BE2C (cell line): ENCODE measurements around the gene DPF3.

ENCODE experiments used
- DNase-seq: peaks from one replicate; pipeline ENCODE4 v3.0.0-alpha.2; 2020
- H3K27me3 ChIP-seq: fragments of 250-450 bp; sonication (Bioruptor Pico); 2 replicates; pipeline ENCODE4 v1.5.1; 2020; ENCODE audit warnings: mild to moderate bottlenecking
- H3K36me3 ChIP-seq: fragments of 250-450 bp; sonication (Bioruptor Pico); 2 replicates; pipeline ENCODE4 v1.5.1; 2020; ENCODE audit warnings: mild to moderate bottlenecking
- H3K4me1 ChIP-seq: fragments of 250-450 bp; sonication (Bioruptor Pico); 2 replicates; pipeline ENCODE4 v1.5.1; 2020
- H3K4me3 ChIP-seq: 2 replicates; pipeline ENCODE4 v1.5.1; 2011; ENCODE audit warnings: low read depth, low read length
- H3K9me3 ChIP-seq: fragments of 250-450 bp; sonication (Bioruptor Pico); 2 replicates; pipeline ENCODE4 v1.5.1; 2020
- CTCF ChIP-seq: IDR thresholded peaks from 2 replicates; pipeline ENCODE4 v1.5.1; 2012; ENCODE audit warnings: mild to moderate bottlenecking, low read depth, low read length

DPF3 gene

GRCh38 chr14:72774141-72774540, 119.8 kb downstream of the DPF3 start:
- Histone ChIP-seq H3K9me3 (peaks cover 2% of the 10 kb centered on the region; the same call in 1 of the 2 replicates), H3K4me3 (no peak overlapping the region), H3K27me3 (no peaks in the 10 kb centered on the region), H3K36me3 (no peaks in the 10 kb centered on the region; the same call in 1 of the 2 replicates), H3K4me1 (peaks cover 22% of the 10 kb centered on the region)
- no peak for DNase-seq
- no peak for TF ChIP-seq CTCF

- H3K9me3 ChIP-seq: peaks cover under 1% of the 10 kb centered on the region; the same call in 1 of the 2 replicates
- H3K4me1 ChIP-seq: peaks cover 21% of the 10 kb centered on the region
- no peaks in the 10 kb centered on the region for H3K27me3 ChIP-seq
- no peaks in the 10 kb centered on the region for H3K36me3 ChIP-seq
- no peak overlapping the region for H3K4me3 ChIP-seq
- no peak for DNase-seq
- TF ChIP-seq CTCF: no peak
Measured at GRCh38 chr14:72771561-72771960, 122.3 kb downstream of the DPF3 start.

GRCh38 chr14:72766296-72766695, 127.6 kb downstream of the DPF3 start:
- peaks cover 3% of the 10 kb centered on the region; the same call in 1 of the 2 replicates for H3K9me3 ChIP-seq
- H3K4me1 ChIP-seq: no peaks in the 10 kb centered on the region
- no peak for TF ChIP-seq CTCF
- no peaks in the 10 kb centered on the region; the same call in 1 of the 2 replicates for H3K36me3 ChIP-seq
- DNase-seq: no peak
- H3K4me3 ChIP-seq: no peak overlapping the region
- H3K27me3 ChIP-seq: no peaks in the 10 kb centered on the region

GRCh38 chr14:72763892-72764291, 130.0 kb downstream of the DPF3 start:
- Histone ChIP-seq H3K27me3 (no peaks in the 10 kb centered on the region), H3K4me3 (no peak overlapping the region), H3K36me3 (no peaks in the 10 kb centered on the region; the same call in 1 of the 2 replicates), H3K4me1 (no peaks in the 10 kb centered on the region), H3K9me3 (peaks cover 3% of the 10 kb centered on the region; the same call in 1 of the 2 replicates)
- no peak for DNase-seq
- TF ChIP-seq CTCF: no peak

- Histone ChIP-seq H3K9me3 (no peaks in the 10 kb centered on the region), H3K36me3 (no peaks in the 10 kb centered on the region; the same call in 1 of the 2 replicates), H3K4me1 (peaks cover 8% of the 10 kb centered on the region), H3K4me3 (no peak overlapping the region), H3K27me3 (no peaks in the 10 kb centered on the region)
- TF ChIP-seq CTCF: no peak
- DNase-seq: no peak
Measured at GRCh38 chr14:72759670-72760069, 134.2 kb downstream of the DPF3 start.

GRCh38 chr14:72758993-72759392, 134.9 kb downstream of the DPF3 start:
- no peaks in the 10 kb centered on the region; the same call in 1 of the 2 replicates for H3K36me3 ChIP-seq
- DNase-seq: no peak
- peaks cover 8% of the 10 kb centered on the region for H3K4me1 ChIP-seq
- no peaks in the 10 kb centered on the region for H3K27me3 ChIP-seq
- no peak for TF ChIP-seq CTCF
- no peaks in the 10 kb centered on the region for H3K9me3 ChIP-seq
- H3K4me3 ChIP-seq: no peak overlapping the region
